Thyroid gland (tissue), 4 donors: ENCODE results near the gene HOXD3.

Experiments
- CTCF ChIP-seq, 6 experiments: fragments of 200-600 bp in 3 of 6; fragments of 450-650 bp in 3 of 6; sonication (generic) in 3 of 6; IDR thresholded peaks; one replicate each; pipeline ENCODE4 v1.5.1; 2016 to 2019; ENCODE audit warnings: antibody characterized with exemption in 6 of 6, mild to moderate bottlenecking in 2 of 6, inconsistent platforms in 1 of 6, moderate library complexity in 1 of 6
- POLR2A ChIP-seq, 2 donors: fragments of 450-650 bp; IDR thresholded peaks; one replicate each; pipeline ENCODE4 v1.6.1; 2017; ENCODE audit warnings: antibody characterized with exemption in 2 of 2, mild to moderate bottlenecking in 2 of 2, moderate library complexity in 1 of 2

DNA sequence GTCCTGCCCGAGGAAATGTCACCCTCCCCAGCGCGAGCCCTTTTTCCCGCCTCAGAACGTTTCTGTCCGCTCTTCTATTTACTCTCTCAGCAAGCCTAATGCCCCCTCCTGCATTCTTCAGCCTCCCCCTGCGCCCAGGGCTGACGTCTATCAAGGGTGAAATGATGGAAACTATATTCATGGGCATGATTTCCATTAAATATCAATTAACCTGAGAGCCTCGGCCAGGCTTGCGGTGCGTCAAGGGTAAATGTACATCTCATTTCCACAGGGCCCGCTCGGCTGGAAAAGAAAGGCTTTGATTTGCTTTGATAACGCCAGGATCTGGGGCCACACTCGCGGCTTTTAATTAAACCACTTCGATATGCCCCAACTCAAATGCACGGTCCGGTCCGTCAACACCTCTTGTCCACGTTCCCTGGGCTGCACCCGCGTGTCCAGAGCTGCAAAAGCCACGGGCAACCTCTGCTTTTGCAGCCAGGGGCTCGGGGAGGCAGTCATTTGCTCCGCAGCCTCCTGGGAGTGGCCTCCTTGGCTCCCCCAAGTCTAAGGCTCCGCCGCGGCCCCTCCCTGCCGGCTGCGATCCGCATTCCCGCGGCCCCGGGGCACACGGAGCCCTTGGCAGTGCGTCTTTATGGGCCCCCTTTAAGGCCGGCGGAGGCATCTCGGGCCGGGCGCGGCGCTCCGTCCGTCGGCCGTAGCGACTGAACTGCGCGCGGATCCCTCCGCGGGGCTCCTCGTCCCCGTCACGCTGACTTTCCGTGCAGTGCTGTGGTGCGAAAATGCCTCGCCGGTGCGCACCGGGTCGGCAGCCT lies 27.9 kb upstream of the HOXD3 start, which contains the start of gene HOXD8:
- TF ChIP-seq CTCF (IDR thresholded peaks at IDR 0.05), result no peak
- TF ChIP-seq POLR2A (IDR thresholded peaks at IDR 0.05), result no peak
